ENCODE measurements around the gene C16orf74.

C16orf74 gene

GRCh38 chr16:85683363-85683762 lies 67.5 kb downstream of the C16orf74 start:
- DNase-seq: no peak
- in situ Hi-C loops (cut with MboI; ENCODE audit: low pct_unique_long_range_greater_than_20kb, low sequenced_read_pairs): no loop called here

GRCh38 chr16:85682516-85682915 lies 68.4 kb downstream of the C16orf74 start:
- in situ Hi-C loops (cut with MboI; ENCODE audit: low pct_unique_long_range_greater_than_20kb, low sequenced_read_pairs): no loop called here
- no peak for DNase-seq

DNA sequence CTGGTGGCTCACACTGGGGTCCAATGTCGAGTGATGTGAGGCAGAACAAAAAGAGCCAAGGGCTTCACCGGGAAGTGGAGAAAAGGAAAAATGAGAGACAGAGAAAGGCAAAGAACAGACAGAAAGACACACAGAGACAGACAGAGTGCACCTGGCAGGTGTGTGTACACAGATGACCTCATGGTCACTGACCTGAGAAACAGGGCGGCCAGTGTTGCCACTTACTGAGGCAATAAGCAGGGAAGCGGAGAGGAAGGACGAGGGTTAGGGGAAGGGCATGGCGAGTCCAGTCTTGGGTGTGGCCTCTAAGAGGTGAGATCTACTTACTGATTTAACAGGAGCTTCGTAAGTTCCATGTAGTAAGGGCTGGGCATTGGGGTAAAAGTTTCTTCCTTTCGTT lies 69.6 kb downstream of the C16orf74 start:
- no peak for DNase-seq
- in situ Hi-C loops (cut with MboI; ENCODE audit: low pct_unique_long_range_greater_than_20kb, low sequenced_read_pairs): no loop called here

- in situ Hi-C loops (cut with MboI; ENCODE audit: low pct_unique_long_range_greater_than_20kb, low sequenced_read_pairs): no loop called here
- no peak for DNase-seq
Measured at GRCh38 chr16:85680352-85680944, 70.4 kb downstream of the C16orf74 start.

- in situ Hi-C loops (cut with MboI; ENCODE audit: low pct_unique_long_range_greater_than_20kb, low sequenced_read_pairs): no loop called here
- DNase-seq: no peak
Measured at GRCh38 chr16:85679870-85680269, 71.0 kb downstream of the C16orf74 start.

- in situ Hi-C loops (cut with MboI; ENCODE audit: low pct_unique_long_range_greater_than_20kb, low sequenced_read_pairs): no loop called here
Measured at GRCh38 chr16:85678821-85679220, 72.1 kb downstream of the C16orf74 start.

DNA sequence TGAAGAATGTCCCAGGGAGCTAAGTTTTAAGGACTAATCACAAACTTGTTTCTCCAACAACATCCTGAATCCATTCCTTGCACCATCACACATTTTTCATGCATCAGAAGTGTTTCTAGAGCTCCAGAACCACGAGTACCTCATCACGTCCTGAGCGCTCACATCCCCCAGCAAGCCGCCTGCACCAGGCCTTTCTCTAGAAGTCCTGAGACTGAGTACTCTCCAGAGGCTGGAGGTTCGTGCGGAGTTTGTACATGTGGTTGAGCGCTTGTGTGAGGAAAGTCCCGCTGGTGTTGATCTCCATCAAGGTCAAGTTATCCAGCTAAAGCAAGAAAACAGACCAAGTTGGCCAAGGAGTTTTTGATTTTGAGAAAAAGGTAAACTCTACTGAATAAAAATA lies 72.9 kb downstream of the C16orf74 start:
- in situ Hi-C loops (cut with MboI; ENCODE audit: low pct_unique_long_range_greater_than_20kb, low sequenced_read_pairs): no loop called here
- no peak for DNase-seq

More at GRCh38 chr16:85678821-85679220, 72.1 kb downstream of the C16orf74 start:
- DNase-seq: no peak

- in situ Hi-C loops (cut with MboI; ENCODE audit: low pct_unique_long_range_greater_than_20kb, low sequenced_read_pairs): no loop called here
- DNase-seq: no peak
Measured at GRCh38 chr16:85677383-85677967, 73.4 kb downstream of the C16orf74 start.

DNA sequence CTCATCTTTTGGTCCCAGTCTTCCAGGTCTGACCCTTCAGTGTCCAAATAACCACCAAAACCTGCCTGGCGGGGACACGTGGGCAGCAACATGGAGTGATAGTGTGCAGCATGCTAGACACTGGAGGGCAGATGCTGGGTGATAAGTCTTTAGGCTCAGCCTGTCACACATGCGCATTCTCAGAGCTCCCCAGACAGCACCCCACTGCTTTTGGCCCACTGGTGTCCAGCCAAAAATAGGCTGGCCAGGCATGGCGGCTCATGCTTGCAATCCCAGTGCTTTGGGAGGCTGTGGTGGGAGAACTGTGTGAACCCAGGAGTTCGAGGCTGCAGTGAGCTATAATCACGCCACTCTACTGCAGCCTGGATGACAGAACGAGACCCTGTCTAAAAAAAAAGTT lies 74.4 kb downstream of the C16orf74 start:
- in situ Hi-C loops (cut with MboI; ENCODE audit: low pct_unique_long_range_greater_than_20kb, low sequenced_read_pairs): no loop called here
- no peak for DNase-seq

- peak; percentile 50 for DNase-seq
Measured at GRCh38 chr16:85675251-85675874, 75.5 kb downstream of the C16orf74 start.

DNA sequence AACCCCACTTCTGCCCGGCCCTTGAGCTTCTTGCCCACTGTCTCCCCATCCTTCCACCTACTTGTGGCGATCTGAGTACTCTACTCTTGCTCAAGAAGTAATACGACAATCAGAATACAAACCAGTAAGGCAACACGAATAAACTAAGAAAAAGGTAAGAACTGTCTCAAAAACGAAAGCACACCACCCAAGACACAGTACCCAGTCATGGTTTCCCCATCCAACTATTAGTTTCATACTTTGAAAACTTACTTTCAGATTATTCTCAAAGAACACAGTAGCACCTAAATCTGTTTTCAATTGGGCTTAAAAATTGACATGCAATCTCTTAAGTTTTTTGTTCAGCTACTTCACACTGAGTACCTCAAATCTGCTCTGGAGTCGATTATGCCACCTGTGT lies 76.1 kb downstream of the C16orf74 start:
- in situ Hi-C loops (cut with MboI; ENCODE audit: low pct_unique_long_range_greater_than_20kb, low sequenced_read_pairs): loop anchor here (25.0 kb wide), 1 partner anchor 312 kb away; no protein-coding TSS in a partner anchor
- DNase-seq: no peak

More at GRCh38 chr16:85675251-85675874, 75.5 kb downstream of the C16orf74 start:
- in situ Hi-C loops (cut with MboI; ENCODE audit: low pct_unique_long_range_greater_than_20kb, low sequenced_read_pairs): no loop called here

- in situ Hi-C loops (cut with MboI; ENCODE audit: low pct_unique_long_range_greater_than_20kb, low sequenced_read_pairs): loop anchor here (25.0 kb wide), 1 partner anchor 313 kb away; no protein-coding TSS in a partner anchor
Measured at GRCh38 chr16:85674418-85674755, 76.5 kb downstream of the C16orf74 start.

GRCh38 chr16:85673529-85674417 lies 77.1 kb downstream of the C16orf74 start:
- in situ Hi-C loops (cut with MboI; ENCODE audit: low pct_unique_long_range_greater_than_20kb, low sequenced_read_pairs): loop anchor here (25.0 kb wide), 1 partner anchor 314 kb away; no protein-coding TSS in a partner anchor

More at GRCh38 chr16:85674418-85674755, 76.5 kb downstream of the C16orf74 start:
- no peak for DNase-seq

GRCh38 chr16:85670840-85671239 lies 80.1 kb downstream of the C16orf74 start:
- in situ Hi-C loops (cut with MboI; ENCODE audit: low pct_unique_long_range_greater_than_20kb, low sequenced_read_pairs): loop anchor here (25.0 kb wide), 1 partner anchor 316 kb away; no protein-coding TSS in a partner anchor
- DNase-seq: no peak

More at GRCh38 chr16:85673529-85674417, 77.1 kb downstream of the C16orf74 start:
- no peak for DNase-seq

DNA sequence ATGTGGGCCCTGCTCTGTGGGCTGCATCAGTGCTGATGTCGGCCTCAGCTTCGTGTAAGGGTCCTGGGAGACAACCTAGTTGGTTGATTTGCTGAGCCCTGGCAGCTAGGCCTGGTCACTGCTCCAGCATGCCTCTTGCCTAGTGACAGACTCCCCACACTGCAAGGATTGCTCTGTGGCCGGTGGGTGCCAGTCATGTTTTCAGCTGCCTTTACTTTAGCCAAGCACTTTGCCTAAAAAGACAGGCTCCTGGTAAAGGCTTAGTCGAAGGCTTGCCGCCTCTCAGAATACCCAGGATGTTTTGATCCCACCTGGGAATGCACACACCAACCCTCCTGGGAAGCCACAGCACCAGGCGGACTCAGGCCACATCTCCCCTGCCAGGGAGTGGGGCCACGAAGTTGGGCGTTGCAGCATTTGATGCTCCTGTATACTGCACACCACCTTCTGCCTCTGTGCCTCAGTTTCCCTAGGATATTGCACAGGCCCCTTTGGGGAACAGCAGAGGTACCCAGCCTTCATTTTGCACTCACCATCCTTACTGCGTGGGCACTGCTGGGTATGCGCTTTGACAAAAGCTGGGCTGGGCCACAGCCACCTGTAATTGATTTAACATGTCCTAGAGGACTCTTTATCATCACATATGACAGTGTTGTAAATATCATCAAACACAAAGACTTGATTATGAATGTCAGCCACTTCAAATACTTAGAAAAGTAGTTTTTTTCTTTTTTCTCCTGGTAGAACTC lies 82.0 kb downstream of the C16orf74 start:
- in situ Hi-C loops (cut with MboI; ENCODE audit: low pct_unique_long_range_greater_than_20kb, low sequenced_read_pairs): loop anchor here (25.0 kb wide), 1 partner anchor 318 kb away; no protein-coding TSS in a partner anchor
- no peak for DNase-seq

- in situ Hi-C loops (cut with MboI; ENCODE audit: low pct_unique_long_range_greater_than_20kb, low sequenced_read_pairs): loop anchor here (25.0 kb wide), 1 partner anchor 319 kb away; no protein-coding TSS in a partner anchor
- DNase-seq: no peak
Measured at GRCh38 chr16:85667841-85668413, 83.0 kb downstream of the C16orf74 start.

GRCh38 chr16:85667261-85667660 lies 83.6 kb downstream of the C16orf74 start:
- in situ Hi-C loops (cut with MboI; ENCODE audit: low pct_unique_long_range_greater_than_20kb, low sequenced_read_pairs): loop anchor here (25.0 kb wide), 1 partner anchor 320 kb away; no protein-coding TSS in a partner anchor
- DNase-seq: no peak

- no peak for DNase-seq
- in situ Hi-C loops (cut with MboI; ENCODE audit: low pct_unique_long_range_greater_than_20kb, low sequenced_read_pairs): loop anchor here (25.0 kb wide), 1 partner anchor 321 kb away; no protein-coding TSS in a partner anchor
Measured at GRCh38 chr16:85665929-85666328, 85.0 kb downstream of the C16orf74 start.
